Smooth muscle cell of trachea (primary cell): ENCODE results near the gene CCDC112. TPM values are rescaled to one million over a fixed set of nuclear protein-coding genes. Genes with fewer than 3 reads are reported as not detected.

Experiments
- total RNA-seq: library from RNA; depleted of rRNA; stranded (reverse); fragments of >200 nt; gene quantifications from 2 replicates; pipeline ENCODE4 v1.2.1, GENCODE V29; 2014

The CCDC112 gene, protein sequence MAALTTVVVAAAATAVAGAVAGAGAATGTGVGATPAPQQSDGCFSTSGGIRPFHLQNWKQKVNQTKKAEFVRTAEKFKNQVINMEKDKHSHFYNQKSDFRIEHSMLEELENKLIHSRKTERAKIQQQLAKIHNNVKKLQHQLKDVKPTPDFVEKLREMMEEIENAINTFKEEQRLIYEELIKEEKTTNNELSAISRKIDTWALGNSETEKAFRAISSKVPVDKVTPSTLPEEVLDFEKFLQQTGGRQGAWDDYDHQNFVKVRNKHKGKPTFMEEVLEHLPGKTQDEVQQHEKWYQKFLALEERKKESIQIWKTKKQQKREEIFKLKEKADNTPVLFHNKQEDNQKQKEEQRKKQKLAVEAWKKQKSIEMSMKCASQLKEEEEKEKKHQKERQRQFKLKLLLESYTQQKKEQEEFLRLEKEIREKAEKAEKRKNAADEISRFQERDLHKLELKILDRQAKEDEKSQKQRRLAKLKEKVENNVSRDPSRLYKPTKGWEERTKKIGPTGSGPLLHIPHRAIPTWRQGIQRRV
- 5.8 and 12.1 TPM in 2 replicates for total RNA-seq

DNA sequence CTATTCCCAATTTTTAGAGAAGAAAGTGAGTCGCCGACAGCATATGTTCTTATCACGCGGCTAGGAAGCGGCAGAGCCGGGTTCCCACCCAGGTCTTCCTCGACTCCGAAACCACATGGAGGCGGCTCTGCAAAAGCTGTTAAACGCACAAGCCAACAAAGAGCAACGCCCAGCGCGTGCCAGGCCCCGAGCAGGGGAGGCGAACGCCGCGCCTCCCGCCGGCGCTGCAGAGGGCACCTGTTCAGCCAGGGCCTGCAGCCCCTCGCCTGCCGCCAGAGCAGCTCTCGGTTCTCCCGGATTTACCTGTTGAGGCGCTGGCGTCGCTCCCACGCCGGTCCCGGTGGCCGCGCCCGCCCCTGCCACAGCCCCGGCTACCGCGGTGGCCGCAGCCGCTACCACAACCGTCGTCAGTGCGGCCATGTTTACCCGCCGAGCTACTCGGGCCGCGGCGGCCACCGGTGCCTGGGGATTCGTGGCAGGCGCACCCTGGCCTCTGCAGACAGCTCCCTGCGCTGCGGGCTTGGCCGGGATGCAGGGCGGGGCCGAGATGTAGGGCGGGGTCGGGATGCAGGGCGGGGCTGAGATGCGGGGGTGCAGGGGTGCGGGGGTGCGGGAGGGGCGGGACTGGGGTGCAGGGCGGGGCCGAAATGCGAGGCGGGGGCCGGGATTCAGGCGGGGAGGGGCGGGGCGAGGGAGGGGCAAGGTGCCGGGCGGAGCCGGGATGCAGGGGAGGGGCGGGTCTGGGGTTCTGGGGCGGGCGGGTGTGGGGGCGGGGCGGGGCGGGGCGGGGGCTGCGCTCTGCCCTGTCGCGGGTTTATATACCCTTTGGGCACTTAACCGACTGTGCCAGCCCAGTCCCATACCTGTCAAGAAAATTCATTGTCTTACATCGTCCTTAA lies at the start of gene CCDC112:
TSS of gene CCDC112 (minus strand) at position 531 of the 899 bp plus-strand sequence. CDS start at position 420, 111 bp downstream.

DNA sequence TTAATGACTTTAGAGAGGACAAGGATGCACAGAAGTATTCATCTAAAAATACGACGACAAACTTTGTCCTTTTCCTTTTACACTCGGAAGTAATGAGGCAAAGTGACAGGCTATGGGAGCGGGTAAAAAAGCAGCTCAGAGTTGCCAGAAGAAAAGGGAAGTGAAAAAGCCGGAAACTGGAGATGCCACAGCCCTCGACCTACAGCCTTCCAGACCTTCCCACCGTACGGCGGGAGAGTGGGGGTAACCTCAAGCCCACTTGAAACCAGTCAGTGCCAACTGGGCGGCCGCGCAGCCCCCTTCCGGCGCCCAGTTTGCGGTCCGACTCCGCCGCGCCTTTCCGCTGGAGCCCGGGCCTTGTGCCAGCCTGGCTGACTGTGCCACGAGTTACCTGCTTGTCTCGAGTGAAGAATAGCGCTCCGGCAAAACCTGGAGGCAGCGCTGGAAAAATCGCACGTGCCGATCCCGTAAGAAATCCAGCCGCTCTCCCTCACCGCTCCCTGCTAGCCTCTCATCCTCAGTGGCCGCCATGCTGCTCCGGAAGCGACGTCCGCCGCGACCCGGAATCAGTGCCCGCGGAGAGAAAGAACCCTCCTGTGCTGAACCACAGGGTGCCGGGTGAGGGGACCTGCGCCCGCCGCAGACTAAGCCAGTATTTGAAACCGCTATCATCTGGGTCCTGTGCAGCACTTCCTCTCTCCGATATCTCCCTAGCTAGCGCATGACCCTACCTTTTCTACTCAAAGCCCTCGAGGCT lies 34.0 kb downstream of the CCDC112 start, which contains the start of gene PGGT1B:
TSS of gene PGGT1B (minus strand) at position 557 of the 757 bp plus-strand sequence. CDS start at position 531, 26 bp downstream.

Other genes with a start within 250 kb of the CCDC112 start
- gene TRIM36, start 126.7 kb downstream of the CCDC112 start, total RNA-seq, result 0.29 and 0.33 TPM in 2 replicates
- gene PGGT1B, start 33.8 kb downstream of the CCDC112 start, total RNA-seq, result 13.4 and 16.5 TPM in 2 replicates
- 31.3 and 44.2 TPM in 2 replicates for gene FEM1C, start 248.1 kb upstream of the CCDC112 start, total RNA-seq